Measurements from ENCODE around the gene TP73. TPM values are rescaled to one million over a fixed set of nuclear protein-coding genes. Genes with fewer than 3 reads are reported as not detected.

The TP73 gene
- total and polyA plus RNA-seq, 12 donors, result 0.03 to 0.58 (median 0.15) TPM; not detected in 7

GRCh38 chr1:3743826-3744225 lies 91.5 kb downstream of the TP73 start:
- 95% methylated on average over 12 of the region's 12 CpGs for WGBS, 2 donors
- DNase-seq (no peak), ATAC-seq (no peak)
- H3K4me3 ChIP-seq, result no peak overlapping the region
- peaks cover 0 to 46% (median 15%) of the 10 kb centered on the region in 9 donors for H3K36me3 ChIP-seq
- peaks cover 3 to 38% (median 23%) of the 10 kb centered on the region in 9 donors for H3K4me1 ChIP-seq
- H3K9me3 ChIP-seq, result no peaks in the 10 kb centered on the region
- H3K27me3 ChIP-seq, result no peaks in the 10 kb centered on the region
- intact Hi-C loops (cut with DNase I), result no loop called here
- no peak for TF ChIP-seq CTCF (IDR thresholded peaks at IDR 0.05)
- no peak overlapping the region for H3K27ac ChIP-seq

DNA sequence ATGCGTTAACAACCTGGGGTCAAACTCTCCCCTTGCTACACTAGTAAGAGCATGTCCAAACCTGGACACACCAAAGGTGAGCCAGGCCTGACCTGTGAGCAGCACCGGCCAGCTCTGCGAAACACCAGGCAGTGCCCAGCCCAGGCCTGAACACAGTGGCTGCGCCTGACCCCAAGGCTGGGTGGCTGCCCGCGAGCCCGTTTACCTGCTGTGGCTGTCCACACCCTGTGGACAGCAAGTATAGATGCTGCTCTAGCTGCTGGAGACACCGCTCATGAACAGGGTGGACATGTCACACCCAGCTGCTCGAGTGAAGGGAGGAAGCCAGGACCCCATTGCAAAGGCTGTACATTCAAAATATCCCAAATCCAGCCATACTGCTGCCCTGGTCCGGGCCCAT lies 92.3 kb downstream of the TP73 start:
- no peak for DNase-seq
- no peak for TF ChIP-seq CTCF (IDR thresholded peaks at IDR 0.05)
- peaks cover 3 to 38% (median 23%) of the 10 kb centered on the region in 9 donors for H3K4me1 ChIP-seq
- intact Hi-C loops (cut with DNase I), result no loop called here
- WGBS, 2 donors, result 91 to 94% methylated on average over 10 of the region's 10 CpGs
- H3K36me3 ChIP-seq, result peaks cover 0 to 43% (median 12%) of the 10 kb centered on the region in 9 donors
- ATAC-seq, result no peak
- H3K4me3 ChIP-seq, result no peak overlapping the region
- no peaks in the 10 kb centered on the region for H3K9me3 ChIP-seq
- no peaks in the 10 kb centered on the region for H3K27me3 ChIP-seq
- H3K27ac ChIP-seq, result no peak overlapping the region

DNA sequence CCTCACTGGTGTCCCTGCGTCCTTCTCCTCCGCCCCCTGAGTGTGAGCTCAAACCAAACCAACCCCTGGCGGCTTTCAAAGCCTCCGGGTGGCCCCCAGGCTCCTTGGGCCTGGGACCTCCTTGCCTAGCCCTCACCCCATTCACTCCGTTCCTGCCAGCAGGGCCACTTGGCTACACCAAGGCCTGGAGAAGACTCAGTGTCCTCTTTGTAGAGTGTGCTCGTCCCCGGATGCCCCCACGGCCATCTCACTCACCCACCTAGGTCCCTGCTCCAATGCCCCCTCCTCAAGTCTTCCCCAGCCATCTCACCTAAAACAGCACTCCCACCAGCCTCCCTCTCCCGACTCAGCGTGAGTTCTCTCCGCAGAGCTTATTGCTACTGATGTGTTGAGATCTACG lies 92.8 kb downstream of the TP73 start:
- H3K9me3 ChIP-seq, result no peaks in the 10 kb centered on the region
- peaks cover 3 to 38% (median 23%) of the 10 kb centered on the region in 9 donors for H3K4me1 ChIP-seq
- ATAC-seq (no peak), DNase-seq (no peak)
- H3K4me3 ChIP-seq, result no peak overlapping the region
- no peak overlapping the region for H3K27ac ChIP-seq
- no peaks in the 10 kb centered on the region for H3K27me3 ChIP-seq
- 93 to 94% methylated on average over 12 of the region's 12 CpGs for WGBS, 2 donors
- H3K36me3 ChIP-seq, result peaks cover 0 to 41% (median 12%) of the 10 kb centered on the region in 9 donors
- intact Hi-C loops (cut with DNase I), result no loop called here
- no peak for TF ChIP-seq CTCF (IDR thresholded peaks at IDR 0.05)

GRCh38 chr1:3745590-3746381 lies 93.5 kb downstream of the TP73 start:
- no peak for TF ChIP-seq CTCF (IDR thresholded peaks at IDR 0.05)
- Histone ChIP-seq H3K27me3 (no peaks in the 10 kb centered on the region), H3K36me3 (peaks cover 0 to 36% (median 12%) of the 10 kb centered on the region in 9 donors), H3K9me3 (no peaks in the 10 kb centered on the region), H3K4me3 (peak overlapping the region in 7 of 10 donors; percentile 72 to 89 (median 83)), H3K4me1 (peaks cover 3 to 38% (median 23%) of the 10 kb centered on the region in 9 donors), H3K27ac (peak overlapping the region in 9 of 10 donors; percentile 42 to 92 (median 86))
- intact Hi-C loops (cut with DNase I), result no loop called here
- ATAC-seq (peak in 5 of 8 donors; percentile 13 to 54 (median 25)), DNase-seq (no peak)
- 63 to 72% methylated on average over 25 of the region's 25 CpGs for WGBS, 2 donors

Measured in heart right ventricle (tissue), 16 donors.